ENCODE results near the gene CHRDL2.

Gene CHRDL2

DNA sequence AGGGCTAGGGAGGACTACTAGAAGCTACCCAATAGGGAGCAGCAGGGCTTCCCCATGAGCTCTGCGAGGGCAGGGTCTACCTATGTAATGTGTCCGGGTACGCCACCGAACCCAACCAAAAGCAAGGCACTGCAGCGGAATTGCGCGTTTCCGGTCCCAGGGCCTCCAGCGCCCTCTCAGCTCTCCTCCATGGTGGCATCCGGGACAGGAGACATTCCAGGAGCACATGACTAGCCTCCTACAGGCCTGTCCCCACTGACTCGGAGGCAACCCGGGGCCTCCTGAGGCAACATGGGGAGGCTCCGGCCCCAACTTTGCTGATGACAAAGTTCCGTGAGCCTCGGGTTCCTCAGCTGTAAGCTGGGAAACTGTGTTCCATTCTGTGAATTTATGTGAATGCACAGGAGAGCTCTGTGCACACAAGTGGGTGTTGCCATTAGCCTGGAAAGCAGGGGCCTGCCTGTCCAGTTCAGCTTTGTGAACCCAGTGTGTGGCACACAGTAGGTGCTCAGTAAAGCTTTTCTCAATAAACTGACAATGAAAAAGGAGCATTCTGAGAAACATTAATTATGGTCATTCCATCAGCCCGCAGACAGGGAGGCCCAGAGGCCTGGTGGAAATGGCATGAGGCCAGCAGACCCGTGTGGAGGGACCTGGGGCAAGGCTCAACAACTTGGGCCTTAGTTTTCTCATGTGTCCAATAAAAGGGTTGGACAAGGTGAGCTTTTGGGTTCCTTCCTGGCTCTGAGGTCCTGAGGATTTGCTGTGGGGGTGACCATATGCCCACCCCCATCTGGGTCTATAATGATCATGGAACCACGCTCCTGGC is 50.3 kb downstream of the CHRDL2 start:
- Histone ChIP-seq H3K36me3 (ENCODE audit: insufficient read depth, low read length) (no peaks in the 10 kb centered on the region), H3K4me1 (ENCODE audit: insufficient read depth, low read length) (peaks cover 4% of the 10 kb centered on the region; the same call in 1 of the 2 replicates), H3K9ac (ENCODE audit: low read depth, low read length) (no peak overlapping the region), H3K9me3 (ENCODE audit: control insufficient read depth, insufficient read depth, low read length) (no peaks in the 10 kb centered on the region)

- Histone ChIP-seq H3K9me3 (ENCODE audit: control insufficient read depth, insufficient read depth, low read length) (no peaks in the 10 kb centered on the region), H3K4me1 (ENCODE audit: insufficient read depth, low read length) (peaks cover 4% of the 10 kb centered on the region; the same call in 1 of the 2 replicates), H3K9ac (ENCODE audit: low read depth, low read length) (no peak overlapping the region), H3K36me3 (ENCODE audit: insufficient read depth, low read length) (no peaks in the 10 kb centered on the region)
These were observed 51.1 kb downstream of the CHRDL2 start for GRCh38 chr11:74680035-74680671.

DNA sequence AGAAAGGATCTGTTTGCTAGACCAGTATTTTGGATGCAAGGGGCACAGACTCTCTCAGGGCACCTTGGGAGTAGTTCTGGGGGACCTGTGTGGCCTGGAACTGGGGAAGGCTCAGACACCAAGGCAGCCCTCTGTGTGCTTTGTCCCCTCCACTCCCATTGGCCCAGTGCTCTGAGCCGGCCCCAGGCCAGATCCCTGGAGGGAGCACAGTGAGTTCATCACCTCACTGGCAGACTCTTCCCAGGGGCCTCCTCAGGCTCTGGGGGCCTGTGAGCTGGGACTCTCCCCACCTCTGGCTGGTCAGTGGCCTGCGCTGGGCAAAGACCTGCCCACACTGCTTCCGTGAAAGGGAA is 51.7 kb downstream of the CHRDL2 start:
- Histone ChIP-seq H3K4me1 (ENCODE audit: insufficient read depth, low read length) (peaks cover 4% of the 10 kb centered on the region; the same call in 1 of the 2 replicates), H3K36me3 (ENCODE audit: insufficient read depth, low read length) (no peaks in the 10 kb centered on the region), H3K9ac (ENCODE audit: low read depth, low read length) (no peak overlapping the region), H3K9me3 (ENCODE audit: control insufficient read depth, insufficient read depth, low read length) (no peaks in the 10 kb centered on the region)

DNA sequence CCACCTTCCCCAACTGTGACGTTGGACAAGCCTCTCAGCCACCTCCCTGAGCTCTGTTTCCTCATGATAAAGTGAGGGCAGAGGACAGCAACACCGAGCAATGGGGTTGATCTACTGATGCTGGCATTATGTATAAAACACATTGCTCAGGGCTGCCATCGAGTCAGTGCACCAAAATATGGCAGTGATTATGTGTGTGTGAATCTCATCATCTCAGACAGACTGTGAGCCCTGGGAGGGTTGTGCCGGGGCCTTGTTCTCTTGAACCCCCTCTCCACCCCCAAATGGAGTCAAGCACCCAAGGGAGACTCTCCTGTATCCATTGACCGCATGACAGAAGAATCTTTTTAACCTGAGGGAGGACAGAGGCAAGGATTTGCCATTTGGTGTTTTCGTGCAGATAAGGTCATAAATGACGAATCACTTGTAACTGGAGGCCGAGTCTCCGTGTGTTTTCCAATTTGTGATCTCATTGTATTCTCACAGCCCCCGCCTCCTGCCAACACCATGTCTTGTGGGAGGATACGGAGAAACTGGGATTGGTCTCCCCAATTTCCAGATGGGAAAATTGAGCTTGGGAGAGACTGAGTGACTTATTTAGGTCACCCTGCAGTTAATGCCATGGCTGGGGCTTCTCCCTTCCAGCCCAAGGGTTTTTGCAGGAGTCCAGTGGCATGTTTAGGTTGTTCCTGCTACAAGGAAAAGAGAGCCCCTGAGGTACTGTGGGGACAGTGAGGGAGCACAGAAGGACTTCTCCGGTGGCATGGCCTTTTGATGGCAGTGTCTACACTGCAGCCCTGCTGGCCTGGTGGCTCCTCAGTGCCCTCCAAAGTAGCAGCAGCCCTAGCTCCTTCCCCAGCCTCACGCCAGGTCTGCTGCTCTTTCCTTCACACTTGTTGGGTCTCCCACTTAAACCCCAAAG is 52.4 kb downstream of the CHRDL2 start:
- Histone ChIP-seq H3K9ac (ENCODE audit: low read depth, low read length) (no peak overlapping the region), H3K9me3 (ENCODE audit: control insufficient read depth, insufficient read depth, low read length) (no peaks in the 10 kb centered on the region), H3K36me3 (ENCODE audit: insufficient read depth, low read length) (no peaks in the 10 kb centered on the region), H3K4me1 (ENCODE audit: insufficient read depth, low read length) (no peaks in the 10 kb centered on the region; the same call in 1 of the 2 replicates)

- Histone ChIP-seq H3K9ac (ENCODE audit: low read depth, low read length) (no peak overlapping the region), H3K9me3 (ENCODE audit: control insufficient read depth, insufficient read depth, low read length) (no peaks in the 10 kb centered on the region), H3K36me3 (ENCODE audit: insufficient read depth, low read length) (no peaks in the 10 kb centered on the region), H3K4me1 (ENCODE audit: insufficient read depth, low read length) (no peaks in the 10 kb centered on the region)
These were observed 53.2 kb downstream of the CHRDL2 start for GRCh38 chr11:74678041-74678440.

DNA sequence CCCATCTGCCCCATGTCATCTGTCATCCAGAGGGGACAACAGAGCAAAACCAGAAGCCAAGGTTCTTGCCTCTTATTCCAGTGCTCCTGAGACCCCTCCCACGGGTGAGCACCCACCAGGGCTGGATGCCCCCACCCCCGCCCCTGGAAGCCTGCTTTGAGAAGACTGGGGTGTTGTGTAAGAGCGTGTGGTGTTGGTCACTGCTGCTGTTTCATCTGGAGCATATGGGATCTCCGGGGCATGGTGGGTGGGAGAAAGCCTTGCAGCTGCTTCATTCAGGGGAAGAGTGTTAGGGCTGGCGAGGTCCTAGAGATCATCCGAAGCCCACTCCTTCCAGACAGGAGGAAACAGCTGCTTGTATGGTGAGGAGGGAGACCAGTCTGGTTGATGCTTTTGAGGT is 54.1 kb downstream of the CHRDL2 start:
- Histone ChIP-seq H3K9ac (ENCODE audit: low read depth, low read length) (no peak overlapping the region), H3K4me1 (ENCODE audit: insufficient read depth, low read length) (no peaks in the 10 kb centered on the region), H3K36me3 (ENCODE audit: insufficient read depth, low read length) (no peaks in the 10 kb centered on the region)

GRCh38 chr11:74676596-74676995 is 54.6 kb downstream of the CHRDL2 start:
- Histone ChIP-seq H3K9ac (ENCODE audit: low read depth, low read length) (no peak overlapping the region), H3K9me3 (ENCODE audit: control insufficient read depth, insufficient read depth, low read length) (no peaks in the 10 kb centered on the region), H3K36me3 (ENCODE audit: insufficient read depth, low read length) (no peaks in the 10 kb centered on the region), H3K4me1 (ENCODE audit: insufficient read depth, low read length) (no peaks in the 10 kb centered on the region)

More for the DNA sequence above, 54.1 kb downstream of the CHRDL2 start:
- no peaks in the 10 kb centered on the region for H3K9me3 ChIP-seq (ENCODE audit: control insufficient read depth, insufficient read depth, low read length)

GRCh38 chr11:74675761-74676160 is 55.5 kb downstream of the CHRDL2 start:
- no peaks in the 10 kb centered on the region for H3K4me1 ChIP-seq (ENCODE audit: insufficient read depth, low read length)

DNA sequence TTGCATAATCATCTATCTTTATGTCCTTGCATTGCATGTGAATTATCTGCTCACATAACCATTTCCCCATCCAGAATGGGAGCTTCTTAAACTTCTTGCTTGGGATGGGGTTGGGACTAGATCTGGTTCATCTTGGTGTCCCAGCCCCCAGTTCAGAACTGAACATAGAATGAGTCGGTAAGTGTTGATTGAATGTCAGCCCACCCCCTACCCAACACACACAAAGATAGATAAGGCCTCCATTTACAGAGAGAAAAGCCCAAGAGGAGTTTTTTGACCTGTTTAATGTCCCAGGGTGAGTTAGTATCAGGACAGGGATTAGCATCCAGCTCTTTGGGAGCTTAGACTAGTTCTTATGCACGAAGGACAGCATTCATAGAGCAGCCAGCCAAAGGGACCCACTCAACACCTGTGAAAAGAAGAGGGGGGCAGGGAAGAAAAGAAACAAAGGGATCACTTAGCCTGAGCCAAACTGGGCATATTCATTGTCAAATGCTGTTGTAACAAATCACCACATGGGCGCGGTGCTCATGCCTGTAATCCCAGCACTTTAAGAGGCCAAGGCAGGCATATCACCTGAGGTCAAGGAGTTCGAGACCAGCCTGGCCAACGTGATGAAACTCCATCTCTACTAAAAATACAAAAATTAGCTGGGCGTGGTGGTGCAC is 57.4 kb downstream of the CHRDL2 start:
- no peaks in the 10 kb centered on the region for H3K4me1 ChIP-seq (ENCODE audit: insufficient read depth, low read length)
- no peaks in the 10 kb centered on the region for H3K36me3 ChIP-seq (ENCODE audit: insufficient read depth, low read length)
- no peaks in the 10 kb centered on the region for H3K9me3 ChIP-seq (ENCODE audit: control insufficient read depth, insufficient read depth, low read length)
- no peak overlapping the region for H3K9ac ChIP-seq (ENCODE audit: low read depth, low read length)

More at GRCh38 chr11:74675761-74676160, 55.5 kb downstream of the CHRDL2 start:
- no peaks in the 10 kb centered on the region for H3K36me3 ChIP-seq (ENCODE audit: insufficient read depth, low read length)
- H3K9me3 ChIP-seq (ENCODE audit: control insufficient read depth, insufficient read depth, low read length), result no peaks in the 10 kb centered on the region
- H3K9ac ChIP-seq (ENCODE audit: low read depth, low read length), result no peak overlapping the region

DNA sequence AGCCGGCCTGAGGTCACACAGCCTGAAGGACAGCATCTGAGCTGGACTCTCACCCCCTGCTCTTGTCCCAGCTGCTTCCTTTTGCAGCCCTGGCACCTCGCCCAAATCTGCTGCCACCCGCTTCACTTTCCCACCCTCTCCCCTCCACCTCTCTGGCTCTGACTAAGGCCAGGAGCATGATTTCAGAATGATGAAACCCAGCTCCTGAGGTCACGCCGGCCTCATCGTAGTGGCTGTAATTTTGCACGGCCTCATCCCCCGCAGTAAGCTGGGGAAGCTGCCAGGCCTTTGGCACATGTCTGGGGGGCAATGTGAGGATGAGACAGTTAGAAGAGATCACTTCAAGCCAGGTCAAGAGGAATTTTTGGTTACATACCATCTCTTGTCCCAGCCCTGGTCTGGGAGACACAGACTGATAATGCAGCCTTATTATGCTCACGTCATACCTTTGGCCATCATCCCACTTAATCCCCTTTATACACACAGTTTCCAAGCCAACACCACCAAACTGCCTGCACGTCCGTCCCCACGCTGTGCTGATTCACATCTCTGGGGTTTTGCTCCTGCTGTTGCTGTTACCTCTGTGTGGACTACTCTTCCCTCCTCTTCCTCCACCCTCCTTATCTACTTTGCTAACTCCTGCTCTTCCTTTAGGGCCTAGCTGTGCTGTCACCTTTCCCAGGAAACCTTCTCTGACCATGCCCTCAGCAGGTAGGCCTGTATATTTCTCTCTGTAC is 58.1 kb downstream of the CHRDL2 start:
- no peak overlapping the region for H3K9ac ChIP-seq (ENCODE audit: low read depth, low read length)
- H3K36me3 ChIP-seq (ENCODE audit: insufficient read depth, low read length), result no peaks in the 10 kb centered on the region
- no peaks in the 10 kb centered on the region for H3K4me1 ChIP-seq (ENCODE audit: insufficient read depth, low read length)
- no peaks in the 10 kb centered on the region for H3K9me3 ChIP-seq (ENCODE audit: control insufficient read depth, insufficient read depth, low read length)

DNA sequence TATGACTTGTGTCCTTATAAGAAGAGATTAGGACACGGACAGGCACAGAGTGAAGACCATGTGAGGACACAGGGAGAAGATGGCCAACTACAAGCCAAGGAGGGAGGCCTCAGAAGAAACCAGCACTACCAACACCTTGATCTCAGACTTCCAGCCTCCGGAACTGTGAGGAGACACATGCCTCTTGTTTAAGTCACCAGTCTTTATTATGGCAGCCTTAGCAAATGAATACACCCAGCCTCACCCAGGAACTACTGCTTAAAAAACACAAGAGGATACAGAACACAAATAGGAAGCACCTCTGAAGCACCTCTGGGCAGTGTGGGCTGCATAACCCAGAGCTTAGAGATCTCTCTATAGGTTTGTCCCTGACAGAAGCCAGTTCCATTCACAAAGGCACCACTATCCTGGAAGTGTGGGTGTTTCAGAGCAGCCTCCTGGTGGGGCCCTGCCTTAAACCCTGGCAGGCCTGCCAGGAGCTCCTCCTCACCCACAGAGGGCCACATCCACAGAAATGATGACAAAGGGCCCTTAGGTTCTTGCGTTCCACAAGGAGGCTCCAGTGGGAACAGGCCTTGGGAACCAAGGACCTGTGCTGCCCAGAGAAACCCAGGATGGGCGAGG is 58.8 kb downstream of the CHRDL2 start:
- Histone ChIP-seq H3K36me3 (ENCODE audit: insufficient read depth, low read length) (no peaks in the 10 kb centered on the region), H3K9me3 (ENCODE audit: control insufficient read depth, insufficient read depth, low read length) (no peaks in the 10 kb centered on the region), H3K9ac (ENCODE audit: low read depth, low read length) (no peak overlapping the region), H3K4me1 (ENCODE audit: insufficient read depth, low read length) (no peaks in the 10 kb centered on the region)

- Histone ChIP-seq H3K4me1 (ENCODE audit: insufficient read depth, low read length) (no peaks in the 10 kb centered on the region), H3K36me3 (ENCODE audit: insufficient read depth, low read length) (no peaks in the 10 kb centered on the region), H3K9me3 (ENCODE audit: control insufficient read depth, insufficient read depth, low read length) (no peaks in the 10 kb centered on the region), H3K9ac (ENCODE audit: low read depth, low read length) (no peak overlapping the region)
These were observed 59.6 kb downstream of the CHRDL2 start for GRCh38 chr11:74671520-74672196.

- no peak overlapping the region for H3K9ac ChIP-seq (ENCODE audit: low read depth, low read length)
- no peaks in the 10 kb centered on the region for H3K36me3 ChIP-seq (ENCODE audit: insufficient read depth, low read length)
- H3K4me1 ChIP-seq (ENCODE audit: insufficient read depth, low read length), result no peaks in the 10 kb centered on the region
- H3K9me3 ChIP-seq (ENCODE audit: control insufficient read depth, insufficient read depth, low read length), result no peaks in the 10 kb centered on the region
These were observed 61.1 kb downstream of the CHRDL2 start for GRCh38 chr11:74670171-74670570.

All from ES-I3 (cell line).